ENCODE measurements around the gene ANKRD34B.

Gene ANKRD34B

GRCh38 chr5:80569086-80569960 lies 757 bp downstream of the ANKRD34B start:
- no peak for DNase-seq (ENCODE audit: low read depth in 3 of 3)

- DNase-seq (ENCODE audit: low read depth in 3 of 3) = no peak
Observed at GRCh38 chr5:80568251-80568650, 1.8 kb downstream of the ANKRD34B start.

- no peak for DNase-seq (ENCODE audit: low read depth in 3 of 3)
Observed at GRCh38 chr5:80566711-80567259, 3.3 kb downstream of the ANKRD34B start.

GRCh38 chr5:80565330-80565729 lies 4.8 kb downstream of the ANKRD34B start:
- DNase-seq (ENCODE audit: low read depth in 3 of 3) = no peak

- DNase-seq (ENCODE audit: low read depth in 3 of 3) = no peak
Observed at GRCh38 chr5:80559244-80559643, 10.8 kb downstream of the ANKRD34B start.

- DNase-seq (ENCODE audit: low read depth in 3 of 3) = no peak
Observed at GRCh38 chr5:80555099-80555498, 15.0 kb downstream of the ANKRD34B start.

GRCh38 chr5:80554646-80555045 lies 15.4 kb downstream of the ANKRD34B start:
- DNase-seq (ENCODE audit: low read depth in 3 of 3) = no peak

GRCh38 chr5:80541392-80541791 lies 28.7 kb downstream of the ANKRD34B start:
- no peak for DNase-seq (ENCODE audit: low read depth in 3 of 3)

GRCh38 chr5:80540691-80541090 lies 29.4 kb downstream of the ANKRD34B start:
- DNase-seq (ENCODE audit: low read depth in 3 of 3) = no peak

GRCh38 chr5:80516826-80517225 lies 53.3 kb downstream of the ANKRD34B start:
- peak in 1 of 3 experiments; percentile 17 for DNase-seq (ENCODE audit: low read depth in 3 of 3)

GRCh38 chr5:80509362-80509761 lies 60.7 kb downstream of the ANKRD34B start:
- DNase-seq (ENCODE audit: low read depth in 3 of 3) = no peak

GRCh38 chr5:80508844-80509243 lies 61.2 kb downstream of the ANKRD34B start:
- DNase-seq (ENCODE audit: low read depth in 3 of 3) = no peak

GRCh38 chr5:80507663-80508062 lies 62.4 kb downstream of the ANKRD34B start:
- no peak for DNase-seq (ENCODE audit: low read depth in 3 of 3)
